GM19035 (cell line): Measurements from ENCODE around the gene PAPOLB.

Source experiments
- ATAC-seq: cut with Tn5 transposase; IDR thresholded peaks from one replicate; pipeline ENCODE4 v1.9.1; 2021; ENCODE audit not compliant: unreplicated experiment

The PAPOLB gene

GRCh38 chr7:4878336-4879335, 16.8 kb upstream of the PAPOLB start:
- ATAC-seq: no peak

- ATAC-seq: no peak
Measured at GRCh38 chr7:4876586-4876985, 14.8 kb upstream of the PAPOLB start.

- no peak for ATAC-seq
Measured at GRCh38 chr7:4875391-4875790, 13.6 kb upstream of the PAPOLB start.

GRCh38 chr7:4873071-4873944, 11.5 kb upstream of the PAPOLB start:
- ATAC-seq: no peak

GRCh38 chr7:4871930-4872675, 10.3 kb upstream of the PAPOLB start:
- ATAC-seq: no peak

- ATAC-seq: no peak
Measured at GRCh38 chr7:4871056-4871680, 9.3 kb upstream of the PAPOLB start.

- ATAC-seq: no peak
Measured at GRCh38 chr7:4868493-4868892, 6.7 kb upstream of the PAPOLB start.

GRCh38 chr7:4866528-4867496, 5.0 kb upstream of the PAPOLB start:
- no peak for ATAC-seq

- no peak for ATAC-seq
Measured at GRCh38 chr7:4862156-4862555, 326 bp upstream of the PAPOLB start.

- no peak for ATAC-seq
Measured at GRCh38 chr7:4861227-4861626, 603 bp downstream of the PAPOLB start.

GRCh38 chr7:4857189-4857588, 4.6 kb downstream of the PAPOLB start:
- ATAC-seq: no peak

- ATAC-seq: no peak
Measured at GRCh38 chr7:4856336-4857057, 5.3 kb downstream of the PAPOLB start.

- no peak for ATAC-seq
Measured at GRCh38 chr7:4854916-4855315, 6.9 kb downstream of the PAPOLB start.

- ATAC-seq: no peak
Measured at GRCh38 chr7:4851459-4852422, 10.1 kb downstream of the PAPOLB start.

- ATAC-seq: no peak
Measured at GRCh38 chr7:4850262-4850795, 11.5 kb downstream of the PAPOLB start.

- ATAC-seq: no peak
Measured at GRCh38 chr7:4849390-4849789, 12.4 kb downstream of the PAPOLB start.

- ATAC-seq: no peak
Measured at GRCh38 chr7:4845740-4846142, 16.1 kb downstream of the PAPOLB start.
